ENCODE measurements around the gene SPA17.

DNA sequence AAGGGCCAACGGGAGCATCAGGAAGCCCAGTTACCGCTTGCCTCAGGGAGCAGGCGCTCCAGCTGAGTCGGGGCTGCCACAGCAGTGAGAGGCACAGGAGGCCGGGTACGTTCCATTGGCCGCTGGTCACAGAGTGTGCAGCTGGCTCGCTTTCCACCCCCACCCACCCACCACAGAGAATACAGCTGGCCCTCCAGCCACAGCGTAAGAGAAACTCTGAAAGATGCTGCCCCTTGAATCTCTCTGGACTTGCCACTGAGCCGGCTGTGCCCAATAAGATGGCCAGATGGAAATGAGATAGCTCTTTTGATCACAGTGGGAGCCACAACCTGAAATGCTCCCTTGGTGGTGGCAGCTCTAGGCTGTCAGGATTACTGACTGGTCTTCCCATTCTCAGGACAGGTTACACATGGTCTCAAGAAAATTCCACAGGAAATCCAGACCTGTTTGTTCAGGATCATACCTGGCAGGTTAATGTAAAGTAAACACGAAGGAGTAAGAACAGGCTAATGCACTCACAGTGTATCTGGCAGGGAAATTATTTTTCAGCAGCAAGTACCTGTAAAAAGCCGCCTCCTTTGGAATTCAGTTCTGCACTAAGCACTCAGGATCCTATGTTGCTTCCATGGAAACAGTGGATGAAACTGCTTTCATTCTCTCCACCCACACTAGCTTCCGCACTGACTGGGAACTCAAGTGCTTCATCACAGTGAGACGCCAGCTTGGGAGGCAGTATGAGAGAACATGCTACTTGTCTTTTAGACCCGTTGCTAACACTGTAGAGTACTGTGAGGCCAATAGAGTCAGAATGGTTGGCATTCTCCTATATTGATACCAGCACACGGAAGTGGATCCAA is 16.7 kb upstream of the SPA17 start:
- TF ChIP-seq POLR2AphosphoS5 (IDR thresholded peaks at IDR 0.05; ENCODE audit: control insufficient read depth, insufficient read depth, low read depth, low read length): no peak
- no peak for TF ChIP-seq TBL1XR1 (IDR thresholded peaks at IDR 0.05; ENCODE audit: low read length in 2 of 2)
- TF ChIP-seq RAD21 (CRISPR knock-in tag; conservative IDR thresholded peaks at IDR 0.05 in 1 of 2, IDR thresholded peaks at IDR 0.05 in 1 of 2): no peak
- TF ChIP-seq SRSF9 (IDR thresholded peaks at IDR 0.05; ENCODE audit: borderline replicate concordance, low read depth, low read length): no peak

All from K562 (cell line).